HepG2 (cell line): Measurements from ENCODE around the gene EIF4A3. TPM values are rescaled to one million over a fixed set of nuclear protein-coding genes. Genes with fewer than 3 reads are reported as not detected.

Source experiments
- ATAC-seq: fragments of 200-7000 bp; cut with Tn5 transposase; 3 replicates; pipeline ENCODE4 v1.9.1; 2020; ENCODE audit warnings: mild to moderate bottlenecking, moderate library complexity
- BruUV-seq: library from RNA; stranded (reverse); fragments of 400-500 nt; replicated peaks from 2 replicates; lab custom pipeline; 2021; lab: Mats Ljungman, UMichigan
- CTCF ChIA-PET: fragments of 300-600 bp; formaldehyde crosslinking; extraction: SDS; loops from one replicate; lab custom pipeline; 2021; ENCODE audit warnings: low total read pairs, inconsistent platforms, low intra/inter-chr PET ratio; lab: Yijun Ruan, JAX
- POLR2A ChIA-PET: fragments of 350-600 bp; sonication (Branson Sonifier 250); formaldehyde crosslinking; loops from one replicate; lab custom pipeline; 2020; ENCODE audit warnings: antibody characterized with exemption, inconsistent platforms; lab: Yijun Ruan, JAX
- DNase-seq: peaks from one replicate; pipeline ENCODE4 v3.0.0-alpha.2; 2015; ENCODE audit warnings: low spot score
- FAIRE-seq: peaks from 3 replicates; lab custom pipeline; 2011; peaks lifted over from hg19 to GRCh38; lab: Jason Lieb, UNC
- H2AFZ ChIP-seq: one replicate; pipeline ENCODE4 v1.6.1; 2011; ENCODE audit warnings: low read length, inconsistent platforms
- H3K27ac ChIP-seq: fragments of 300-600 bp; 3 replicates; pipeline ENCODE4 v1.8.0; 2011; ENCODE audit warnings: mixed run types, mild to moderate bottlenecking, mixed read lengths, low read length, inconsistent platforms; ENCODE audit not compliant: insufficient read depth; ENCODE audit errors: extremely low read length
- H3K27me3 ChIP-seq, 2 experiments: fragments of 200-600 bp in 1 of 2; 2 replicates in 1 of 2; 3 replicates in 1 of 2; pipeline versions ENCODE4 v1.6.0 to v1.8.0; 2011; ENCODE audit warnings: low read length in 2 of 2, mild to moderate bottlenecking in 2 of 2, moderate library complexity in 2 of 2, inconsistent platforms in 1 of 2; ENCODE audit not compliant: insufficient read depth in 2 of 2, control insufficient read depth in 1 of 2
- H3K36me3 ChIP-seq, 2 experiments: fragments of 200-600 bp in 1 of 2; replicated peaks in 1 of 2; 2 replicates in 1 of 2; 3 replicates in 1 of 2; pipeline versions ENCODE4 v1.5.1 to v1.8.0; 2011; ENCODE audit warnings: low read length in 2 of 2, inconsistent platforms in 1 of 2; ENCODE audit not compliant: insufficient read depth in 2 of 2, control insufficient read depth in 1 of 2
- H3K4me1 ChIP-seq: 2 replicates; pipeline ENCODE4 v1.5.1; 2012; ENCODE audit warnings: low read length, inconsistent platforms; ENCODE audit not compliant: insufficient read depth
- H3K4me2 ChIP-seq: 2 replicates; pipeline ENCODE4 v1.6.0; 2011; ENCODE audit warnings: low read depth, low read length, inconsistent platforms
- H3K4me3 ChIP-seq, 3 experiments: fragments of 200-600 bp in 1 of 3; sonication (generic), shearing (Covaris generic) in 1 of 3; replicated peaks in 1 of 3; 2 replicates each; pipeline ENCODE4 v1.5.1; 2011 to 2016; ENCODE audit warnings: low read length in 3 of 3, inconsistent platforms in 2 of 3, low read depth in 2 of 3, mild to moderate bottlenecking in 2 of 3, control low read depth in 1 of 3, mixed read lengths in 1 of 3; ENCODE audit not compliant: insufficient read depth in 1 of 3
- H3K79me2 ChIP-seq: one replicate; pipeline ENCODE4 v1.6.1; 2011; ENCODE audit warnings: low read length, inconsistent platforms; ENCODE audit not compliant: insufficient read depth
- H3K9ac ChIP-seq: 2 replicates; pipeline ENCODE4 v1.6.0; 2011; ENCODE audit warnings: mild to moderate bottlenecking, low read depth, low read length, inconsistent platforms; ENCODE audit not compliant: insufficient read depth
- H3K9me3 ChIP-seq: 2 replicates; pipeline ENCODE4 v1.5.1; 2012; ENCODE audit warnings: mild to moderate bottlenecking, low read length
- H4K20me1 ChIP-seq: 2 replicates; pipeline ENCODE4 v1.6.0; 2011; ENCODE audit warnings: inconsistent platforms, mild to moderate bottlenecking, low read length, moderate library complexity; ENCODE audit not compliant: insufficient read depth
- CBFB ChIP-seq: sonication (generic); formaldehyde crosslinking; IDR thresholded peaks from 2 replicates; pipeline ENCODE4 v1.4.0; 2020; ENCODE audit warnings: missing genetic modification reagents
- CHD2 ChIP-seq: IDR thresholded peaks from 2 replicates; pipeline ENCODE4 v1.6.1; 2011; ENCODE audit warnings: low read depth, low read length, improper control_type of control experiment
- HMG20B ChIP-seq: conservative IDR thresholded peaks from 2 replicates; pipeline ENCODE4 v1.6.1; 2016; ENCODE audit warnings: missing genetic modification reagents, missing compliant biosample characterization
- ISL2 ChIP-seq: sonication (generic); formaldehyde crosslinking; IDR thresholded peaks from 2 replicates; pipeline ENCODE4 v1.5.0; 2020; ENCODE audit warnings: missing genetic modification reagents
- KMT2B ChIP-seq: IDR thresholded peaks from 2 replicates; pipeline ENCODE4 v1.6.1; 2016; ENCODE audit warnings: missing genetic modification reagents, missing compliant biosample characterization
- NCOA5 ChIP-seq: sonication (generic); formaldehyde crosslinking; IDR thresholded peaks from 2 replicates; pipeline ENCODE4 v1.4.0; 2020; ENCODE audit warnings: missing genetic modification reagents
- TOE1 ChIP-seq: sonication (generic); formaldehyde crosslinking; IDR thresholded peaks from 2 replicates; pipeline ENCODE4 v1.4.0; 2020; ENCODE audit warnings: mild to moderate bottlenecking, missing genetic modification reagents
- ZFP41 ChIP-seq: sonication (generic); formaldehyde crosslinking; IDR thresholded peaks from 2 replicates; pipeline ENCODE4 v1.4.0; 2020; ENCODE audit warnings: mild to moderate bottlenecking, missing genetic modification reagents, borderline replicate concordance
- ZFYVE20 ChIP-seq: sonication (generic); formaldehyde crosslinking; IDR thresholded peaks from 2 replicates; pipeline ENCODE4 v1.8.0; 2023; ENCODE audit warnings: low read depth, mild to moderate bottlenecking, moderate library complexity, missing genetic modification reagents, borderline replicate concordance
- ZNF17 ChIP-seq: sonication (generic); formaldehyde crosslinking; IDR thresholded peaks from 2 replicates; pipeline ENCODE4 v1.5.0; 2020; ENCODE audit warnings: mild to moderate bottlenecking, missing genetic modification reagents
- ZNF337 ChIP-seq: sonication (generic); formaldehyde crosslinking; IDR thresholded peaks from 2 replicates; pipeline ENCODE4 v1.5.1; 2020; ENCODE audit warnings: missing genetic modification reagents, low read depth, mild to moderate bottlenecking, borderline replicate concordance
- ZNF430 ChIP-seq: sonication (generic); formaldehyde crosslinking; IDR thresholded peaks from 2 replicates; pipeline ENCODE4 v1.9.0; 2021; ENCODE audit warnings: mild to moderate bottlenecking, missing genetic modification reagents
- ZNF549 ChIP-seq: sonication (generic); formaldehyde crosslinking; IDR thresholded peaks from 2 replicates; pipeline ENCODE4 v1.5.0; 2020; ENCODE audit warnings: missing genetic modification reagents
- ZNF564 ChIP-seq: sonication (generic); formaldehyde crosslinking; IDR thresholded peaks from 2 replicates; pipeline ENCODE4 v1.8.1; 2023; ENCODE audit warnings: mild to moderate bottlenecking, missing genetic modification reagents
- ZNF629 ChIP-seq: sonication (generic); formaldehyde crosslinking; conservative IDR thresholded peaks from 2 replicates; pipeline ENCODE4 v1.5.0; 2020; ENCODE audit warnings: missing genetic modification reagents
- ZNF720 ChIP-seq: sonication (generic); formaldehyde crosslinking; IDR thresholded peaks from 2 replicates; pipeline ENCODE4 v1.4.0; 2020; ENCODE audit warnings: missing genetic modification reagents
- WGBS: methylation state at CpG from one replicate; pipeline ENCODE4 v1.1.6; 2017; ENCODE audit warnings: low lambda C conversion rate; 5-methylcytosine and 5-hydroxymethylcytosine counted together
- in situ Hi-C: cut with HindIII; loops from 2 replicates; pipeline ENCODE4 v1.10.0; 2017; ENCODE audit warnings: low pct_unique_long_range_greater_than_20kb; ENCODE audit not compliant: extremely low pct_ligation_motif_present
- intact Hi-C: fragments of 100-400 bp; cut with micrococcal nuclease; formaldehyde crosslinking; loops from one replicate; pipeline ENCODE4 v1.10.0; 2022; ENCODE audit not compliant: unreplicated experiment
- polyA plus RNA-seq, 8 experiments: library from polyadenylated mRNA; depleted of rRNA in 3 of 8; stranded (reverse) in 7 of 8; unstranded in 1 of 8; fragments of >200 nt; fragmentation: Illumina TruSeq in 4 of 8; extraction: Trizol in 4 of 8; gene quantifications; 2 replicates each; pipeline versions ENCODE4 v1.2.1 to v1.2.3, GENCODE V29; 2011 to 2016; ENCODE audit warnings: low read depth in 4 of 8, missing spikeins in 1 of 8, mixed read lengths in 1 of 8; ENCODE audit not compliant: insufficient read depth in 1 of 8
- total RNA-seq, 5 experiments: library from RNA; depleted of rRNA; stranded (reverse); fragments of >200 nt; fragmentation: Illumina TruSeq; extraction: Trizol; gene quantifications; 2 replicates each; pipeline ENCODE4 v1.2.3, GENCODE V29; 2016; ENCODE audit warnings: low read depth in 1 of 5
- TF ChIP-seq, protein P1 (sequence below): IDR thresholded peaks from 2 replicates; pipeline ENCODE4 v1.6.1; 2016; ENCODE audit warnings: low read depth, control low read depth
- TF ChIP-seq, protein P2 (sequence below): sonication (generic); formaldehyde crosslinking; IDR thresholded peaks from 2 replicates; pipeline ENCODE4 v1.4.0; 2020; ENCODE audit warnings: missing genetic modification reagents
- TF ChIP-seq, protein P3 (sequence below): sonication (generic); formaldehyde crosslinking; IDR thresholded peaks from 2 replicates; pipeline ENCODE4 v1.4.0; 2020; ENCODE audit warnings: missing genetic modification reagents, borderline replicate concordance
- TF ChIP-seq, protein P4 (sequence below): sonication (generic); formaldehyde crosslinking; IDR thresholded peaks from 2 replicates; pipeline ENCODE4 v1.4.0; 2020; ENCODE audit warnings: missing genetic modification reagents, mild to moderate bottlenecking, borderline replicate concordance

The EIF4A3 gene
- total and polyA plus RNA-seq, 2 of the 13 experiments (the other 11 are each of a cell fraction or from before 2014, with no cell fraction given) = 145 to 187 TPM

DNA sequence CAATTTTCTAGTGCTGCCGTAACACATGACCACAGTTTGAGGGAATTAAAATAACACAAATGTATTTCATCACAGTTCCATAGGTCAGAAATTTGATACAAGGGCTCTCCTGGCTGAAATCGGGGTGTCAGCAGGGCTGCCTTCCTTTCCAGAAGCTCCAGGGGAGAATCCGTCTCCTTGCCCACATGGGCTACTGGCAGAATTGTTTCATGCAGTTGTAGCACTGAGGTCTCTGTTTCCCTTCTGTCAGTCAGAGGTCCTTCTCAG, 20.5 kb downstream of the EIF4A3 start:
- DNase-seq (no peak), ATAC-seq (no peak), FAIRE-seq (no peak)
- POLR2A ChIA-PET = no interaction called here
- no peak overlapping the region for H3K9ac ChIP-seq
- no peak overlapping the region for H3K27ac ChIP-seq
- no peaks in the 10 kb centered on the region for H3K9me3 ChIP-seq
- 48% methylated on average over 3 of the region's 3 CpGs for WGBS
- no peak overlapping the region for H2AFZ ChIP-seq
- H3K27me3 ChIP-seq = no peaks in the 10 kb centered on the region; a peak in 2 of 5 replicates
- no TSS peak for BruUV-seq
- in situ Hi-C loops = no loop called here
- peaks cover 34% of the 10 kb centered on the region for H3K4me1 ChIP-seq
- no peak overlapping the region for H3K4me3 ChIP-seq
- H4K20me1 ChIP-seq = no peaks in the 10 kb centered on the region
- no peaks in the 10 kb centered on the region for H3K36me3 ChIP-seq
- intact Hi-C loops = no loop called here
- CTCF ChIA-PET = no interaction called here
- no peak overlapping the region for H3K4me2 ChIP-seq
- no peaks in the 10 kb centered on the region for H3K79me2 ChIP-seq
- TF ChIP-seq KMT2B (CRISPR knock-in tag) (no peak), ZNF629 (CRISPR knock-in tag) (no peak), TOE1 (no peak), ZNF549 (no peak), ZFYVE20 (CRISPR knock-in tag) (no peak), ZFP41 (CRISPR knock-in tag) (no peak), ZNF17 (CRISPR knock-in tag) (no peak), NCOA5 (CRISPR knock-in tag) (no peak), ZNF564 (CRISPR knock-in tag) (no peak), ZNF720 (CRISPR knock-in tag) (no peak), ISL2 (CRISPR knock-in tag) (no peak), HMG20B (CRISPR knock-in tag) (no peak), CBFB (CRISPR knock-in tag) (no peak), ZNF430 (CRISPR knock-in tag) (no peak), CHD2 (no peak), ZNF337 (CRISPR knock-in tag) (no peak)
- TF ChIP-seq, protein P1, sequence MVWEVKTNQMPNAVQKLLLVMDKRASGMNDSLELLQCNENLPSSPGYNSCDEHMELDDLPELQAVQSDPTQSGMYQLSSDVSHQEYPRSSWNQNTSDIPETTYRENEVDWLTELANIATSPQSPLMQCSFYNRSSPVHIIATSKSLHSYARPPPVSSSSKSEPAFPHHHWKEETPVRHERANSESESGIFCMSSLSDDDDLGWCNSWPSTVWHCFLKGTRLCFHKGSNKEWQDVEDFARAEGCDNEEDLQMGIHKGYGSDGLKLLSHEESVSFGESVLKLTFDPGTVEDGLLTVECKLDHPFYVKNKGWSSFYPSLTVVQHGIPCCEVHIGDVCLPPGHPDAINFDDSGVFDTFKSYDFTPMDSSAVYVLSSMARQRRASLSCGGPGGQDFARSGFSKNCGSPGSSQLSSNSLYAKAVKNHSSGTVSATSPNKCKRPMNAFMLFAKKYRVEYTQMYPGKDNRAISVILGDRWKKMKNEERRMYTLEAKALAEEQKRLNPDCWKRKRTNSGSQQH = no peak
- TF ChIP-seq, protein P2, sequence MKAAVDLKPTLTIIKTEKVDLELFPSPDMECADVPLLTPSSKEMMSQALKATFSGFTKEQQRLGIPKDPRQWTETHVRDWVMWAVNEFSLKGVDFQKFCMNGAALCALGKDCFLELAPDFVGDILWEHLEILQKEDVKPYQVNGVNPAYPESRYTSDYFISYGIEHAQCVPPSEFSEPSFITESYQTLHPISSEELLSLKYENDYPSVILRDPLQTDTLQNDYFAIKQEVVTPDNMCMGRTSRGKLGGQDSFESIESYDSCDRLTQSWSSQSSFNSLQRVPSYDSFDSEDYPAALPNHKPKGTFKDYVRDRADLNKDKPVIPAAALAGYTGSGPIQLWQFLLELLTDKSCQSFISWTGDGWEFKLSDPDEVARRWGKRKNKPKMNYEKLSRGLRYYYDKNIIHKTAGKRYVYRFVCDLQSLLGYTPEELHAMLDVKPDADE (CRISPR knock-in tag) = no peak
- TF ChIP-seq, protein P3, sequence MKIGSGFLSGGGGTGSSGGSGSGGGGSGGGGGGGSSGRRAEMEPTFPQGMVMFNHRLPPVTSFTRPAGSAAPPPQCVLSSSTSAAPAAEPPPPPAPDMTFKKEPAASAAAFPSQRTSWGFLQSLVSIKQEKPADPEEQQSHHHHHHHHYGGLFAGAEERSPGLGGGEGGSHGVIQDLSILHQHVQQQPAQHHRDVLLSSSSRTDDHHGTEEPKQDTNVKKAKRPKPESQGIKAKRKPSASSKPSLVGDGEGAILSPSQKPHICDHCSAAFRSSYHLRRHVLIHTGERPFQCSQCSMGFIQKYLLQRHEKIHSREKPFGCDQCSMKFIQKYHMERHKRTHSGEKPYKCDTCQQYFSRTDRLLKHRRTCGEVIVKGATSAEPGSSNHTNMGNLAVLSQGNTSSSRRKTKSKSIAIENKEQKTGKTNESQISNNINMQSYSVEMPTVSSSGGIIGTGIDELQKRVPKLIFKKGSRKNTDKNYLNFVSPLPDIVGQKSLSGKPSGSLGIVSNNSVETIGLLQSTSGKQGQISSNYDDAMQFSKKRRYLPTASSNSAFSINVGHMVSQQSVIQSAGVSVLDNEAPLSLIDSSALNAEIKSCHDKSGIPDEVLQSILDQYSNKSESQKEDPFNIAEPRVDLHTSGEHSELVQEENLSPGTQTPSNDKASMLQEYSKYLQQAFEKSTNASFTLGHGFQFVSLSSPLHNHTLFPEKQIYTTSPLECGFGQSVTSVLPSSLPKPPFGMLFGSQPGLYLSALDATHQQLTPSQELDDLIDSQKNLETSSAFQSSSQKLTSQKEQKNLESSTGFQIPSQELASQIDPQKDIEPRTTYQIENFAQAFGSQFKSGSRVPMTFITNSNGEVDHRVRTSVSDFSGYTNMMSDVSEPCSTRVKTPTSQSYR = no peak
- TF ChIP-seq, protein P4, sequence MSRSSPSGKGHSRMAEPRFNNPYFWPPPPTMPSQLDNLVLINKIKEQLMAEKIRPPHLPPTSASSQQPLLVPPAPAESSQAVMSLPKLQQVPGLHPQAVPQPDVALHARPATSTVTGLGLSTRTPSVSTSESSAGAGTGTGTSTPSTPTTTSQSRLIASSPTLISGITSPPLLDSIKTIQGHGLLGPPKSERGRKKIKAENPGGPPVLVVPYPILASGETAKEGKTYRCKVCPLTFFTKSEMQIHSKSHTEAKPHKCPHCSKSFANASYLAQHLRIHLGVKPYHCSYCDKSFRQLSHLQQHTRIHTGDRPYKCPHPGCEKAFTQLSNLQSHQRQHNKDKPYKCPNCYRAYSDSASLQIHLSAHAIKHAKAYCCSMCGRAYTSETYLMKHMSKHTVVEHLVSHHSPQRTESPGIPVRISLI (CRISPR knock-in tag) = no peak
